Right renal cortex interstitium (tissue), 3 donors: Measurements from ENCODE around the gene FAM187B. TPM values are rescaled to one million over a fixed set of nuclear protein-coding genes. Genes with fewer than 3 reads are reported as not detected.
"Not testable (repeated sequence)": the region's sequence is repeated elsewhere in the genome, so short reads cannot be mapped to it uniquely, and the experiment has no call there.

Experiments
- DNase-seq, 3 donors: peaks; one replicate each; pipeline ENCODE4 v3.0.0-alpha.2; 2013; ENCODE audit warnings: low read depth in 3 of 3, low spot score in 2 of 3
- polyA plus RNA-seq, 3 donors: library from polyadenylated mRNA; unstranded; fragments of 120-200 nt; gene quantifications; one replicate each; pipeline ENCODE4 v1.2.1, GENCODE V29; 2013; ENCODE audit not compliant: insufficient read length in 3 of 3

FAM187B gene
- polyA plus RNA-seq, 3 donors, result not detected

DNA sequence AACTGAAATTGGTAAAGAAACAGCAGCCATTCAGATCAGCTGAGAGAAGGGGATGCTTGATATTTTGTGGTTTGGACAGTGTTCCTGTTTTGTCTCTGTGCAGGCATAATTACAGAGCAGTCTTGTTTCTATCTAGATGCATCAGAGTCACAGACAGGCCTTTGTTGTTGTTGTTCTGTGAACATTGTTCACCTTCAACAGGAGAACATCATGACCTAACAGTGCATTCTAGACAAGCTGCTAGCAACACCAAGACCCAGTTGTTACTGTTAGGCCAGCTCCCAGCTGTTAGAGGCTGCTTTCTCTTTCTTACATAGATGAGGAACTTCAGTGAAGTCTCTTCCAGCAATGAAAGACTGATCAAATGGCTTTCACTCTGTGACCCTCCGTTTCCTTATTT lies 11.8 kb upstream of the FAM187B start:
- no peak for DNase-seq

GRCh38 chr19:35239597-35239996 lies 11.1 kb upstream of the FAM187B start:
- DNase-seq, result not testable (repeated sequence)

DNA sequence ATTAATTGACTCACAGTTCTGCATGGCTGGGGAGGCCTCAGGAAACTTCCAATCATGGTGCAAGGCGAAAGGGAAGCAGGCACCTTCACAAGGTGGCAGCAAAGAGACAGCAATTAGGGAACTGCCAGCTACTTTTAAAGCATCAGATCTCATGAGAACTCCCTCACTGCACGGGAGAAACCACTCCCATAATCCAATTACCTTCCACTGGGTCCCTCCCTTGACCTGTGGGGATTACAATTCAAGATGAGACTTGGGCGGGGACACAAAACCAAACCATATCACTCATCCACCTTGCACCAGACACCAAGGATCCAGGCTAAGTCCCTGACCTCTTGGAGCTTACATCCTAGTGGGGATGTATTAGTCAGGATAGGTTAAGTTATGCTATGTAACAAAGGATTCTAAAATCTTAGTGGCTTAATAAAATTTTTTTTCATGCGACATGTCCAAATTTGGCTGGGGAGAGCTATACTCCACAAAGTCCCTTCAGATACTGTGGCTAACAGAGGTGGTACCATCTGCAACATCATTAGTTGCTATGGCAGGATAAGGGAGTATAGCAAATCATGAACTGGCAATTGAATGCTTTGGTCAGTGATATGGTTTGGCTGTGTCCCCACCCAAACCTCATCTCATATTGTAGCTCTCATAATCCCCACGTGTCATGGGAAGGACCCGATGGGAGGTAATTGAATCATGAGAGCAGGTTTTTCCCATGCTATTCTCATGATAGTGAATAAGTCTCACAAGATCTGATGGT lies 8.3 kb upstream of the FAM187B start:
- no peak for DNase-seq

DNA sequence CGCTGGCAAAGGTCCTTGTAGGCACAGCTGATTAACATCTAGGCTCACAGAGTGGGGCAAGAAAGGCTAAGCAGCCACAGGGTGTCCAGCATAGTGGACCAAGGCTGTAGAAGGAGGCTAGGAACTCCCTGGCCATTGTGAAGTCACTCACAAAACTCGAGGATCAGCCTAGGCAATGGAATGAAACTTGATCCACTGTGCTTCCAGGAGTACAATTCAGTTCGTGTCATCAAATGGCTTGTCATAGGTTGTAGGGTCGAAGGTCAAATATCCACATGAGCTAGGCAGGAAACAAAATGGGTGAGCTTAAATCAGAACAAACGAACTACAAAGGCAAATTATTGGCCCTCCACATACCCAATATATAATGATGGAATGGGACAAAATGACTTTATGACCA lies 4.4 kb upstream of the FAM187B start:
- DNase-seq, result no peak

DNA sequence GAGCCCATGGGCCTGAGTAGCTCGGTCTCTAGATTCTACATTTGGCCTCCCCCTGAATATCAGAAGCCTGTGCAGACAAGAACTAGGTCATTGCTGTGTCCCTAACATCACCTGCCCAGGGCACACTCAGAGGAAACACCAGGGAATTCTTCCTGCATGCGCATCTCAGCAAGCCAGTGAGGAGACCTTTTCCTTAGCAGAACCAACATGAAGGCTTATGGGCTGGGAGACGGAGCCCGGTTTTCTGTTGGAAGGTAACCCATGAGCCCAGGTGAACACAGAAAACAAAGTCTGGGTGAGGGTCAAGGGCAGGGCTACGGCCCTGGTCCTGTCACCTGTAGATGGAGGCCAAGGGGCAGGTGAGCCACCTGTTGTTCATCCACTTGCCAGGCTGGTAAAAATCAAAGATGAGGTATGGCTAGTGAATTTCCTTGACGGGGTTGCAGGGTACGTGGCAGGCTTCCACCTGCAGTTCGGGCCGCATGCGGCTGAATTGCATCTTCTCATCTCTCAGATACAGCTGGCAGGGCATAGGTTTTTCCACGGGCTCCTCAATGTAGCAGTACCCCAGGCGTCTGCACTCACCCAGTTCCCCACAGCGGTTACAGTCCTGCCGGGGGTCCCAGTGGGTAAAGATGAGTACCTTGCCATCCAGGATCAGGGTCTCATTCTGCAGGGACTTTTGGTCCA lies 3.6 kb upstream of the FAM187B start:
- no peak for DNase-seq

DNA sequence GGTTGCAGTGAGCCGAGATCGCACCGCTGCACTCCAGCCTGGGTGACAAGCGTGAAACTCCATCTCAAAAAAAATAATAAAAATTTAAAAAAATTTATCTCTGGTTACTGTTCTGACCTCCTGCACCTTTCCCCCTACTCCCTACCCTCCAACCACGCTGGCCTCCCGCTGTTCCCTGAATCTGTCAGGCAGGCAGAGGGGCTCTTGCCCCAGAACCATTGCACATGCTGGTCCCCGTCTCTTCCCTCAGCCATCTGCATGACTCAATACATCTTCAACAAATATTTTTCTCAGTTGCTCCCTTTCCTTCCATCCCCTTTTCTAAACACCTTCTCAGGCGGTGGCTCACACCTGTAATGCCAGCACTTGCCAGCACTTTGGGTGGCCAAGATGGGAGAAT lies 1.1 kb upstream of the FAM187B start:
- no peak for DNase-seq

- DNase-seq, result no peak
These were observed 1.8 kb downstream of the FAM187B start for GRCh38 chr19:35226748-35227147.

DNA sequence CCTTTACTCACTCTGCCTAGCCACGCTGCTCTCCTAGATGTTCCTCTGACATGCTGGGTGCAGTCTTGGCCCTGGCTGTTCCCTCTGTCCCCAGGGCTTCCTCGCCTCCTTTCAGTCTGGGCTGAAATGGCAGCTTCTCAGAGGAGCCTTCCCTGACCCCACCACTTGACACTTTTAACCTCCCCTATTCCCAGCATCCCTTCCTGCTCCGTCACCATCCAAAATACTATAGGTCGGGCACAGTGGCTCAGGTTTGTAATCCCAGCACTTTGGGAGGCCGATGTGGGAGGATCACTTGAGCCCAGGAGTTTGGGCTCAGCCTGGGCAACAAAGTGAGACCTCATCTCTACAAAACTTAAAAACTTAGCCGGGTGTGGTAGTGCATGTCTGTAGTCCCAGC lies 2.6 kb downstream of the FAM187B start:
- DNase-seq, result no peak

GRCh38 chr19:35224681-35225571 lies 3.6 kb downstream of the FAM187B start:
- DNase-seq, result no peak

- no peak for DNase-seq
These were observed 4.6 kb downstream of the FAM187B start for GRCh38 chr19:35223862-35224505.

- no peak for DNase-seq
These were observed 5.3 kb downstream of the FAM187B start for GRCh38 chr19:35223084-35223790.

DNA sequence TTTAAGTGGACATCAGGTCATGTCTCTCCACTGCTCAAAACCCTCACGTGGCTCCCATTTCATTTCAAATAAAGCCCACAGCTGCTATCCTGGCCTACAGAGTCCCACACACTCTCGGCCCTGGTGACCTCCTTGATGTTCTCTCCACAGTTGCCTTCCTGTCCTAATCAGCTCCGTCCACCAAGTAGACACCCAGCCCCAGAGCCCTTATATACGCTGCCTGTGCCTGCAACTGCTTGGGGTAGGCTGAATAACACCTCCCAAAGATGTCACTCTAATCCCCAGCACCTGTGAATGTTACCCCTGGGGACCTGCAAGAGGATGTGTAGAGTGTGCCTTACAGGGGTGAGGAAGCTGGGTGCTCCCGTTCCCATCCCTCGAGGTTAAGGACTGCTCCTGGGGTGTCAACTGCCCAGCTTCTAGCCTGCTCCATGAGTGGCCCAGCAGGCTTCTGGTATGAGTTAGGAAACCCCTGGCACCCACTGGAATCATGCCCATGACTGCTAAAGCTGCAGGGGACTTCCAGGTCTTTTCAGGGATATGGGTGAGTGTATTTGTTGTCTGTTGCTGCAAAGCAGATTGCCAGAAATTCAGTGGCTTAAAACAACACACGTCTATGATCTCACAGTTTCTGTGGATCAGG lies 6.0 kb downstream of the FAM187B start:
- DNase-seq, result no peak

DNA sequence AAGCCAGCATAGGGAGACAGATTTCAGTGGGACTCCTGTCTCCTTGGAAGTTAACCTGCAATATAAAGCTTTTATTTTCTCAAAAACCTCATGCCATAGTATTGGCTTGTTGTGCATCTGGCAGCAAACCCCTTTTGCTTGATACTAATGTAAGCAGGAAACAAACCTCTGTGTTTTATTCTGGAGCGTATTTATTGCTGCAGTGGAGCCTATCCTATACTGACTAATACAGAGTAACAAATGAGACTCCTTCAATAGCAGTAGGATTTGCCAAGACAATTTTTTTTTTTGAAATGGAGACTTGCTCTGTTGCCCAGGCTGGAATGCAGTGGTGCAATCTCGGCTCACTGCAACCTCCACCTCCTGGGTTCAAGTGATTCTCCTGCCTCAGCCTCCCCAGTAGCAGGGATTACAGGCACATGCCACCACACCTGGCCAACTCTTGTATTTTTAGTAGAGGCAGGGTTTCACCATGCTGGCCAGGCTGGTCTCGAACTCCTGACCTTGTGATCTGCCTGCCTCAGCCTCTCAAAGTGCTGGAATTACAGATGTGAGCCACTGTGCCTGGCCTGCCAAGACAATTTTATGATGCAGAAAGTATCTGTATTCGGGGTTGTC lies 7.5 kb downstream of the FAM187B start:
- not testable (repeated sequence) for DNase-seq

DNA sequence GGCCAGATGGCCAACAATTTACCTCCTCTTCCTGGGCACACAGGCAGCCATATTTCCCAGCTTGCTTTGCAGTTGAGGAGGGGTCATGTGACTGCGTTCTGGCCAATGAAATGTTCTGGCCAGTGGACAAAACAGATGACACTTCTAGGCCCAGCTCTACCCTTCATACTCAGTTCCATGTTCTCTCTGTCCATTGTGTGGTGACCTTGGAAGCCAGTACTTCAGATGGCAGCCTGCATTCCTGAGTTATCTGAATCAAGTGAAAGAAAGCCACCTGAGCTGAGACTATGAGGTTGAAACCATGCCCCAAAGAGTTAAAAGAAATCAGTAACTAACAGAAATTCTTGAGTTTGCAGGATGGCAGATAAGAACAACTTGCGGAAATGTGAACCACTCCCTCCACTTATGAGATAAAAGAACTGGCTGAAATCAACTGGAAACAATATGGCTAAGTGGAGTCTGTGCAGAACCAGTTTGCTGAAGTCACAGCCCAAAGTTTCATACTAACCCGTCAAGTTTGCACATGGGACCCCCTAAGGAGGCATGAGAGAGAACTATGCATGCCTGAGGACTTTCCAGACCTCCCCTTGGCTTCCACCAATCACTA lies 8.1 kb downstream of the FAM187B start:
- DNase-seq, result no peak

- DNase-seq, result no peak
These were observed 9.5 kb downstream of the FAM187B start for GRCh38 chr19:35219008-35219407.

GRCh38 chr19:35217649-35217990 lies 10.9 kb downstream of the FAM187B start:
- no peak for DNase-seq

DNA sequence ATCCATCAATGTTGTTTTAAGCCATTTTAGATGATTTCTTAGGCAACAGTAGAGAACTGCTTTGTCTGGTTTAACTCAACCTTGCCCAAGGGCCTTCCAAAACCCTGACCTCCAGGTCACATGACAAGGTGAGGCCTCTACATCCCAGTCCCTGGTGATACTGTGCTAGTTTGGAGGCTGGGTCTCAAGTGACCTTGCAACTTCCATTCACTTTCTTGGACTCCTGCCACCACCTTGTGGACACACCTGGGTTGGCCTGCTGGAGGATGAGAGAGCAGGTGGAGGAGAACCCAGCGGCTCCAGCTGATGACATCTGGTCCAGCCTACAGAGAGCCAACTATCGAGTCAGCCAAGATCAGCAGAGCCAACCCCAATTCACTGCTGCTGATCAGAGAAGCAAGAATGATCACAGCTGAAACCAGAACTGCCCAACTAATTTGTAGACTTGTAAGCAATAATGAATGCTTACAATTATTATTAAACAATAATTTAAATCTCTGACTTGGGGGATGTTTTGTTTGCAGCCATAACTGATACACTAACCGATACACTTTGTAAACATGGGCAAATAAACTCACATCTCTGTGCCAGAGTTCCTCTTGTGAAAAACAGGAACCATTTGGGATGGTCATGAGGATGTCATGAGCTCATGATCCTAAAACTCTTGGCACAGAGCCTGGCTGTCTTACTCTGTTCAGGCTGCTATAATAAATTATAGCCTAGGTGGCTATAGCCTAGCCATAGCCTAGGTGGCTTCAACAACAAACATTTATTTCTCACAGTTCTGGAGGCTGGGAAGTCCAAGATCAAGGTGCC lies 11.5 kb downstream of the FAM187B start:
- no peak for DNase-seq
